H9 (cell line): ENCODE measurements around the gene ITSN2. TPM values are rescaled to one million over a fixed set of nuclear protein-coding genes. Genes with fewer than 3 reads are reported as not detected.

Experiments used
- DNase-seq: peaks from one replicate; pipeline ENCODE4 v3.0.0-alpha.2; 2017
- H2AFZ ChIP-seq: one replicate; pipeline ENCODE4 v1.6.1; 2013; ENCODE audit warnings: mild to moderate bottlenecking, low read length, control low read depth, moderate library complexity
- H2AK5ac ChIP-seq: 2 replicates; pipeline ENCODE4 v1.6.1; 2013; ENCODE audit warnings: low read length, control low read depth, mixed read lengths; ENCODE audit not compliant: insufficient read length
- H2BK120ac ChIP-seq: one replicate; pipeline ENCODE4 v1.6.1; 2013; ENCODE audit warnings: low read depth, mild to moderate bottlenecking, low read length, control low read depth, inconsistent platforms; ENCODE audit not compliant: poor library complexity, severe bottlenecking
- H2BK12ac ChIP-seq: 2 replicates; pipeline ENCODE4 v1.6.1; 2013; ENCODE audit warnings: low read length, control low read depth, mixed read lengths, low read depth; ENCODE audit not compliant: insufficient read length
- H2BK15ac ChIP-seq: 2 replicates; pipeline ENCODE4 v1.6.1; 2013; ENCODE audit warnings: low read depth, low read length, control low read depth
- H2BK20ac ChIP-seq: one replicate; pipeline ENCODE4 v1.6.1; 2013; ENCODE audit warnings: low read depth, mild to moderate bottlenecking, low read length, control low read depth, inconsistent platforms; ENCODE audit not compliant: poor library complexity, severe bottlenecking
- H2BK5ac ChIP-seq: 2 replicates; pipeline ENCODE4 v1.6.1; 2013; ENCODE audit warnings: low read length, control low read depth, mixed read lengths; ENCODE audit not compliant: insufficient read length
- H3K14ac ChIP-seq: 2 replicates; pipeline ENCODE4 v1.6.1; 2013; ENCODE audit warnings: low read length, control low read depth; ENCODE audit not compliant: insufficient read depth
- H3K18ac ChIP-seq: 2 replicates; pipeline ENCODE4 v1.6.1; 2013; ENCODE audit warnings: low read depth, mild to moderate bottlenecking, mixed read lengths, low read length, control low read depth; ENCODE audit not compliant: insufficient read length
- H3K23ac ChIP-seq: 2 replicates; pipeline ENCODE4 v1.6.1; 2013; ENCODE audit warnings: low read length, control low read depth, mixed read lengths, low read depth; ENCODE audit not compliant: insufficient read length
- H3K23me2 ChIP-seq: 2 replicates; pipeline ENCODE4 v1.6.1; 2013; ENCODE audit warnings: low read depth, mild to moderate bottlenecking, mixed read lengths, low read length, control low read depth; ENCODE audit not compliant: insufficient read length, poor library complexity, severe bottlenecking
- H3K27ac ChIP-seq: 2 replicates; pipeline ENCODE4 v1.5.1; 2013; ENCODE audit warnings: low read length, control low read depth, mixed read lengths, low read depth; ENCODE audit not compliant: insufficient read length
- H3K27me3 ChIP-seq: 2 replicates; pipeline ENCODE4 v1.6.1; 2013; ENCODE audit warnings: low read length, control low read depth, inconsistent platforms; ENCODE audit not compliant: insufficient read depth
- H3K4ac ChIP-seq: 2 replicates; pipeline ENCODE4 v1.6.1; 2013; ENCODE audit warnings: low read depth, mild to moderate bottlenecking, control low read depth, inconsistent platforms, low read length, moderate library complexity
- H3K4me1 ChIP-seq: 2 replicates; pipeline ENCODE4 v1.6.1; 2013; ENCODE audit warnings: low read length, control low read depth, inconsistent platforms; ENCODE audit not compliant: insufficient read depth
- H3K4me2 ChIP-seq: 2 replicates; pipeline ENCODE4 v1.6.1; 2013; ENCODE audit warnings: low read length, control low read depth, mixed read lengths; ENCODE audit not compliant: insufficient read length, insufficient read depth
- H3K56ac ChIP-seq: 2 replicates; pipeline ENCODE4 v1.6.1; 2013; ENCODE audit warnings: low read depth, mild to moderate bottlenecking, mixed read lengths, low read length, control low read depth; ENCODE audit not compliant: insufficient read length
- H3K79me1 ChIP-seq: 2 replicates; pipeline ENCODE4 v1.6.1; 2013; ENCODE audit warnings: low read depth, mild to moderate bottlenecking, moderate library complexity, low read length, control low read depth, inconsistent platforms; ENCODE audit not compliant: insufficient read depth, poor library complexity, severe bottlenecking
- H3K79me2 ChIP-seq: 2 replicates; pipeline ENCODE4 v1.6.1; 2013; ENCODE audit warnings: low read length, control low read depth, inconsistent platforms; ENCODE audit not compliant: insufficient read depth
- H3K9ac ChIP-seq: 2 replicates; pipeline ENCODE4 v1.6.1; 2013; ENCODE audit warnings: low read length, control low read depth, mixed read lengths; ENCODE audit not compliant: insufficient read length; ENCODE audit errors: extremely low read depth
- H3K9me3 ChIP-seq: one replicate; pipeline ENCODE4 v1.6.1; 2013; ENCODE audit warnings: low read depth, low read length, inconsistent platforms; ENCODE audit not compliant: control insufficient read depth
- H3T11ph ChIP-seq: one replicate; pipeline ENCODE4 v1.6.1; 2013; ENCODE audit warnings: mild to moderate bottlenecking, low read length, control low read depth, inconsistent platforms
- H4K20me1 ChIP-seq: one replicate; pipeline ENCODE4 v1.6.1; 2013; ENCODE audit not compliant: control insufficient read depth, insufficient read length, insufficient read depth
- H4K5ac ChIP-seq: 2 replicates; pipeline ENCODE4 v1.6.1; 2013; ENCODE audit warnings: low read depth, mild to moderate bottlenecking, mixed read lengths, low read length, control low read depth; ENCODE audit not compliant: insufficient read length
- H4K8ac ChIP-seq: replicated peaks from 2 replicates; pipeline ENCODE4 v1.6.1; 2013; ENCODE audit warnings: low read length, control low read depth, mixed read lengths, low read depth; ENCODE audit not compliant: insufficient read length
- H4K91ac ChIP-seq: 2 replicates; pipeline ENCODE4 v1.6.1; 2013; ENCODE audit warnings: low read depth, mild to moderate bottlenecking, moderate library complexity, mixed read lengths, low read length, control low read depth; ENCODE audit not compliant: insufficient read length
- H3K27ac Mint-ChIP-seq, 3 experiments: 2 replicates in 2 of 3; 3 replicates in 1 of 3; pipeline ENCODE4 v1.8.0; 2020 to 2021; ENCODE audit warnings: mixed read lengths in 3 of 3, mild to moderate bottlenecking in 1 of 3, moderate library complexity in 1 of 3
- H3K27me3 Mint-ChIP-seq: 2 replicates; pipeline ENCODE4 v1.8.0; 2021; ENCODE audit warnings: low read depth, mild to moderate bottlenecking, moderate library complexity, mixed read lengths
- H3K36me3 Mint-ChIP-seq, 3 experiments: 2 replicates in 2 of 3; 3 replicates in 1 of 3; pipeline ENCODE4 v1.8.0; 2020 to 2021; ENCODE audit warnings: low read depth in 3 of 3, mixed read lengths in 3 of 3; ENCODE audit not compliant: insufficient read depth in 1 of 3
- H3K4me1 Mint-ChIP-seq, 2 experiments: 2 replicates each; pipeline ENCODE4 v1.8.0; 2020; ENCODE audit warnings: mixed read lengths in 2 of 2
- H3K4me3 Mint-ChIP-seq, 2 experiments: 2 replicates in 1 of 2; 3 replicates in 1 of 2; pipeline ENCODE4 v1.8.0; 2020 to 2021; ENCODE audit warnings: mild to moderate bottlenecking in 2 of 2, mixed read lengths in 2 of 2, moderate library complexity in 1 of 2
- H3K9me3 Mint-ChIP-seq, 2 experiments: 2 replicates in 1 of 2; 3 replicates in 1 of 2; pipeline ENCODE4 v1.8.0; 2020; ENCODE audit warnings: mild to moderate bottlenecking in 2 of 2, mixed read lengths in 2 of 2, moderate library complexity in 1 of 2
- WGBS: extraction: QIAGEN DNeasy Blood & Tissue Kit; methylation state at CpG from one replicate; pipeline ENCODE4 v1.1.7; 2013; ENCODE audit warnings: missing lambda C conversion rate, low lambda C conversion rate, mixed read lengths; ENCODE audit not compliant: insufficient read length; ENCODE audit errors: extremely low coverage; 5-methylcytosine and 5-hydroxymethylcytosine counted together
- total RNA-seq: library from RNA; stranded (reverse); gene quantifications from 2 replicates; pipeline ENCODE4 v1.2.1, GENCODE V29; 2021
- TF ChIP-seq, protein P1 (sequence below): fragments of 200-600 bp; sonication (generic); conservative IDR thresholded peaks from 3 replicates; pipeline ENCODE4 v1.8.0; 2021; ENCODE audit warnings: antibody characterized with exemption, mild to moderate bottlenecking

ITSN2 gene
- total RNA-seq, 1 experiment from 2014 or later = 17.0 TPM

DNA sequence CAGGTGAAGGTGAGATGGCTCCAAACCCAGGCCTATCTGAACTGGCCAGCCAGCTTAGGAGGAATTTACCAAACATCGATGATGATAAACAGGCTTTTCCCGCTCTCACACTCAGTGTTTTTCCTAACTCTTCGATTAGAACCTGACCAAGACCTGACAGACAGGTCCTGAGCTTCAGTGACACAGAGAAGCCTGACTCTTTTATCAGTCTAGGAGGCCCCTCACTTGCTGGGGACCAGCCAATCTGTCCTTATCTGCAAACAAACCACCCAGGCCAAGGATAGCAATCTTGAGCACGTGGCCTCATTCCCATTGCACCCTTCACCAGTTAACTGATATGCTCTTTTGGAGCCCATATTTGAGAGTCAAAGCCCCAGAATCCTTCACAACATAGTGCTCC, 1.9 kb upstream of the ITSN2 start:
- Histone ChIP-seq H2BK12ac (no peak overlapping the region), H3K27ac (no peak overlapping the region), H3K9me3 (no peaks in the 10 kb centered on the region), H3K56ac (no peak overlapping the region), H3K4ac (no peak overlapping the region), H2BK5ac (no peak overlapping the region), H2BK120ac (no peak overlapping the region), H3K14ac (no peak overlapping the region), H2AFZ (no peak overlapping the region), H4K20me1 (no peaks in the 10 kb centered on the region), H3K4me2 (no peak overlapping the region), H3T11ph (no peak overlapping the region), H2BK20ac (no peak overlapping the region), H2AK5ac (no peak overlapping the region), H3K79me2 (no peaks in the 10 kb centered on the region), H3K4me1 (no peaks in the 10 kb centered on the region; the same call in 1 of the 2 replicates), H2BK15ac (no peak overlapping the region), H3K23ac (no peak overlapping the region), H3K23me2 (no peaks in the 10 kb centered on the region), H4K5ac (no peak overlapping the region), H4K8ac (no peak overlapping the region), H3K18ac (no peak overlapping the region), H3K9ac (no peak overlapping the region), H3K79me1 (no peaks in the 10 kb centered on the region), H3K27me3 (no peaks in the 10 kb centered on the region), H4K91ac (no peak overlapping the region)
- TF ChIP-seq, protein P1, sequence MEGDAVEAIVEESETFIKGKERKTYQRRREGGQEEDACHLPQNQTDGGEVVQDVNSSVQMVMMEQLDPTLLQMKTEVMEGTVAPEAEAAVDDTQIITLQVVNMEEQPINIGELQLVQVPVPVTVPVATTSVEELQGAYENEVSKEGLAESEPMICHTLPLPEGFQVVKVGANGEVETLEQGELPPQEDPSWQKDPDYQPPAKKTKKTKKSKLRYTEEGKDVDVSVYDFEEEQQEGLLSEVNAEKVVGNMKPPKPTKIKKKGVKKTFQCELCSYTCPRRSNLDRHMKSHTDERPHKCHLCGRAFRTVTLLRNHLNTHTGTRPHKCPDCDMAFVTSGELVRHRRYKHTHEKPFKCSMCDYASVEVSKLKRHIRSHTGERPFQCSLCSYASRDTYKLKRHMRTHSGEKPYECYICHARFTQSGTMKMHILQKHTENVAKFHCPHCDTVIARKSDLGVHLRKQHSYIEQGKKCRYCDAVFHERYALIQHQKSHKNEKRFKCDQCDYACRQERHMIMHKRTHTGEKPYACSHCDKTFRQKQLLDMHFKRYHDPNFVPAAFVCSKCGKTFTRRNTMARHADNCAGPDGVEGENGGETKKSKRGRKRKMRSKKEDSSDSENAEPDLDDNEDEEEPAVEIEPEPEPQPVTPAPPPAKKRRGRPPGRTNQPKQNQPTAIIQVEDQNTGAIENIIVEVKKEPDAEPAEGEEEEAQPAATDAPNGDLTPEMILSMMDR = no peak
- DNase-seq = no peak
- Mint-ChIP-seq H3K27me3 (peaks cover 18% of the 10 kb centered on the region), H3K4me3 (no peak overlapping the region), H3K36me3 (peaks cover 0 to under 1% (median 0%) of the 10 kb centered on the region in 3 experiments; a peak in 2 of 7 replicates), H3K27ac (no peak overlapping the region), H3K4me1 (peaks cover 11 to 12% of the 10 kb centered on the region in 2 experiments), H3K9me3 (no peaks in the 10 kb centered on the region; a peak in 1 of 5 replicates)
- no CpG with 5 or more reads among the region's 4 CpGs for WGBS
